SK-N-SH treated with all-trans-retinoic acid at 6 μM for 48 hours (cell line): Measurements from ENCODE around the gene NUTF2.

Experiments used
- CSRNP3 ChIP-seq: fragments of 250-450 bp; sonication (Bioruptor Pico); IDR thresholded peaks from 2 replicates; pipeline ENCODE4 v1.5.1; 2021; ENCODE audit warnings: mild to moderate bottlenecking, moderate library complexity
- ESRRG ChIP-seq: fragments of 250-450 bp; sonication (Bioruptor Pico); IDR thresholded peaks from 2 replicates; pipeline ENCODE4 v1.6.1; 2021; ENCODE audit warnings: mild to moderate bottlenecking
- GLIS3 ChIP-seq: fragments of 250-450 bp; sonication (Bioruptor Pico); IDR thresholded peaks from 2 replicates; pipeline ENCODE4 v1.5.0; 2020; ENCODE audit warnings: mild to moderate bottlenecking, moderate library complexity
- PATZ1 ChIP-seq: fragments of 250-450 bp; sonication (Bioruptor Pico); IDR thresholded peaks from 2 replicates; pipeline ENCODE4 v1.8.0; 2020; ENCODE audit warnings: mild to moderate bottlenecking, moderate library complexity, borderline replicate concordance
- RARB ChIP-seq: fragments of 250-450 bp; sonication (Bioruptor Pico); IDR thresholded peaks from 2 replicates; pipeline ENCODE4 v1.8.0; 2021; ENCODE audit warnings: mild to moderate bottlenecking, moderate library complexity
- TOX ChIP-seq: fragments of 250-450 bp; sonication (Bioruptor Pico); IDR thresholded peaks from 2 replicates; pipeline ENCODE4 v1.8.0; 2021; ENCODE audit warnings: mild to moderate bottlenecking, moderate library complexity, borderline replicate concordance
- ZC3H10 ChIP-seq: fragments of 250-450 bp; sonication (Bioruptor Pico); IDR thresholded peaks from 2 replicates; pipeline ENCODE4 v1.5.1; 2021; ENCODE audit warnings: mild to moderate bottlenecking, moderate library complexity
- ZFP3 ChIP-seq: fragments of 250-450 bp; sonication (Bioruptor Pico); IDR thresholded peaks from 2 replicates; pipeline ENCODE4 v1.5.0; 2020; ENCODE audit warnings: mild to moderate bottlenecking, moderate library complexity

- TF ChIP-seq ZC3H10 (CRISPR knock-in tag), result no peak
- TF ChIP-seq ZFP3 (CRISPR knock-in tag), result no peak
- TF ChIP-seq ESRRG (CRISPR knock-in tag), result no peak
- no peak for TF ChIP-seq CSRNP3 (CRISPR knock-in tag)
- TF ChIP-seq GLIS3 (CRISPR knock-in tag), result no peak
- TF ChIP-seq RARB (CRISPR knock-in tag), result no peak
- no peak for TF ChIP-seq TOX (CRISPR knock-in tag)
- TF ChIP-seq PATZ1 (CRISPR knock-in tag), result no peak
Observed at GRCh38 chr16:67834242-67834614, 12.5 kb upstream of the NUTF2 start.
